22Rv1 (cell line): ENCODE measurements around the gene UBL5.

Experiments used
- H3K27ac ChIP-seq: fragments of 450-650 bp; 2 replicates; pipeline ENCODE4 v1.5.1; 2017
- ZFX ChIP-seq: fragments of 450-650 bp; IDR thresholded peaks from 2 replicates; pipeline ENCODE4 v1.6.1; 2017; ENCODE audit warnings: antibody characterized with exemption, borderline replicate concordance
- TF ChIP-seq, protein P1 (sequence below): fragments of 450-650 bp; IDR thresholded peaks from 2 replicates; pipeline ENCODE4 v1.5.1; 2017; ENCODE audit warnings: mild to moderate bottlenecking

Gene UBL5

DNA sequence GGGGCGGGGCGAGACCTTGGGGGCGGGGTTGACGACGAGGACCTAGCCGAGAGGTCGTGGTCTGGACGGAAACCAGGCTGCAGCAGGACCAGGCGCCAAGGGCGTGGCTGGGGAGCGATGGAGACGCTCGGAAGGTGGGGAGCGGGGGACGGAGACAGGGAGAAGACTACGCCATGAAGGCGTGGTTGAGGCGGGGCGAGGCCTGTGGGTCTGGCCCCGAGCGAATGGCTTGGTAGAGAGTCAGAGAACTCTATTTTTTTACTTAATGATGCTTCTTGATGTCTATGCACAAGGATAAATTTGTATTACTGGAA is 8.2 kb upstream of the UBL5 start:
- peak overlapping the region; percentile 67 for H3K27ac ChIP-seq

GRCh38 chr19:9820034-9820433 is 7.7 kb upstream of the UBL5 start:
- H3K27ac ChIP-seq = peak overlapping the region; percentile 67

More for the DNA sequence above, 8.2 kb upstream of the UBL5 start:
- no peak for TF ChIP-seq ZFX
- TF ChIP-seq, protein P1, sequence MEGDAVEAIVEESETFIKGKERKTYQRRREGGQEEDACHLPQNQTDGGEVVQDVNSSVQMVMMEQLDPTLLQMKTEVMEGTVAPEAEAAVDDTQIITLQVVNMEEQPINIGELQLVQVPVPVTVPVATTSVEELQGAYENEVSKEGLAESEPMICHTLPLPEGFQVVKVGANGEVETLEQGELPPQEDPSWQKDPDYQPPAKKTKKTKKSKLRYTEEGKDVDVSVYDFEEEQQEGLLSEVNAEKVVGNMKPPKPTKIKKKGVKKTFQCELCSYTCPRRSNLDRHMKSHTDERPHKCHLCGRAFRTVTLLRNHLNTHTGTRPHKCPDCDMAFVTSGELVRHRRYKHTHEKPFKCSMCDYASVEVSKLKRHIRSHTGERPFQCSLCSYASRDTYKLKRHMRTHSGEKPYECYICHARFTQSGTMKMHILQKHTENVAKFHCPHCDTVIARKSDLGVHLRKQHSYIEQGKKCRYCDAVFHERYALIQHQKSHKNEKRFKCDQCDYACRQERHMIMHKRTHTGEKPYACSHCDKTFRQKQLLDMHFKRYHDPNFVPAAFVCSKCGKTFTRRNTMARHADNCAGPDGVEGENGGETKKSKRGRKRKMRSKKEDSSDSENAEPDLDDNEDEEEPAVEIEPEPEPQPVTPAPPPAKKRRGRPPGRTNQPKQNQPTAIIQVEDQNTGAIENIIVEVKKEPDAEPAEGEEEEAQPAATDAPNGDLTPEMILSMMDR = no peak

DNA sequence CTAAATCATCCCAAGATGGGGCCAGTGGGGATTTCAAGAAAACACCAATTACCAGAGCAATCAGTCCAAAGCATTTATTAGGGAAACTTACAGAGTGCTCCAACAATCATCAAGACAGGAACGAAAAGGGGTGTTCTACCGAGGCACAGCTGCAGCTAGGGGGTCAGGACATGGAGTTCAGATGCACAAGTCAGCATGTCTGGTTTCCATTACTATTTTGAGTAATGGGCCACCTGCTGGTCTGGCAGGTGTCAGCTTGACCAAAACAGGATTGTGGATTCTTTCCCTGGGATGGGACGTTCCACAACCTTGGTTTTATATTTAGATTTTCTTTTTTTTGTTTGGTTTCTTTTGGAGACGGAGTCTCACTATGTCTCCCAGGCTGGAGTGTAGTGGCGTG is 3.9 kb upstream of the UBL5 start:
- TF ChIP-seq, protein P1 = no peak
- TF ChIP-seq ZFX = no peak
- H3K27ac ChIP-seq = no peak overlapping the region

DNA sequence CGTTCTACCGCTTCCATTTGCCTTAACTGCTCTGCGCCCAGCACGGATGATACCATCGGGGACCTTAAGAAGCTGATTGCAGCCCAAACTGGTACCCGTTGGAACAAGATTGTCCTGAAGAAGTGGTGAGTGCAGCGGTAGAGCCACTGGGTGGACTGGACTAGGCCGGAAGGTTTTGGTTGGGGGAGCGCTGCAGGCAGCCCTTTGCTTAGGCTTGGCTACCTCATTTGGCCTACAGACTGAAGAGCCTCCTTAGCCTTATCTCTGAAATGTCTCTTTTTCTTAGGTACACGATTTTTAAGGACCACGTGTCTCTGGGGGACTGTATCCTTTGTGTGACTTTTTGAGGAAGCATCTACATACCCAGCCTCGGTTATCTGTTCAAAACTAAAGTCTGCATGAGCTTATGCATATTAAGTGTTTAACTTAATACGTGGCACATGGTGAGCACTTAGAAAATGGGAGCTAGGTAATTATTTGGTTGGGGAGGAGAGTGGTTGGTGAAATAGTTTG is 889 bp downstream of the UBL5 start:
- TF ChIP-seq ZFX = no peak
- TF ChIP-seq, protein P1 = no peak

DNA sequence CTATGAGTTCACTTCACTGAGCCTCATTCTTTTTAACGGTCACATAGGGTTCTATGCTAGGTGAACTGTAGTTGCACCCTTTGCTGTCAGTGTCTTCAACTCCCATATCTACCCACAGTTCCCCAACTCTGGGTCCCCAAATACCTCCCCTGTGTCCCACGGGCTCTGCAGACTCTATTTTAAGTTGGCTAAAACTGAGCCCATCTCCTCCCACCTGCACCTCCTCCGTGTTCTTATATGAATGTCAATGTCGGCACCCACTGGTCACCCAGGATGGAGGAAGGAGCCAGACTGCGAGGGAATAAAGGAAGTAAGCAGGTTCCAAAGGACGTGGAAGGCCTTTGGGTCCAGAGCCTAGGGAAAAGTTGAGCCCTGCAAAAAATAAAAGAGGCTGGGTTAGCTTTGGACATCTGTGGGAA is 6.6 kb downstream of the UBL5 start:
- H3K27ac ChIP-seq = peak overlapping the region; percentile 57
- TF ChIP-seq, protein P1 = no peak
- no peak for TF ChIP-seq ZFX

More for the DNA sequence above, 889 bp downstream of the UBL5 start:
- peak overlapping the region; percentile 91; the same call in 1 of the 2 replicates for H3K27ac ChIP-seq

DNA sequence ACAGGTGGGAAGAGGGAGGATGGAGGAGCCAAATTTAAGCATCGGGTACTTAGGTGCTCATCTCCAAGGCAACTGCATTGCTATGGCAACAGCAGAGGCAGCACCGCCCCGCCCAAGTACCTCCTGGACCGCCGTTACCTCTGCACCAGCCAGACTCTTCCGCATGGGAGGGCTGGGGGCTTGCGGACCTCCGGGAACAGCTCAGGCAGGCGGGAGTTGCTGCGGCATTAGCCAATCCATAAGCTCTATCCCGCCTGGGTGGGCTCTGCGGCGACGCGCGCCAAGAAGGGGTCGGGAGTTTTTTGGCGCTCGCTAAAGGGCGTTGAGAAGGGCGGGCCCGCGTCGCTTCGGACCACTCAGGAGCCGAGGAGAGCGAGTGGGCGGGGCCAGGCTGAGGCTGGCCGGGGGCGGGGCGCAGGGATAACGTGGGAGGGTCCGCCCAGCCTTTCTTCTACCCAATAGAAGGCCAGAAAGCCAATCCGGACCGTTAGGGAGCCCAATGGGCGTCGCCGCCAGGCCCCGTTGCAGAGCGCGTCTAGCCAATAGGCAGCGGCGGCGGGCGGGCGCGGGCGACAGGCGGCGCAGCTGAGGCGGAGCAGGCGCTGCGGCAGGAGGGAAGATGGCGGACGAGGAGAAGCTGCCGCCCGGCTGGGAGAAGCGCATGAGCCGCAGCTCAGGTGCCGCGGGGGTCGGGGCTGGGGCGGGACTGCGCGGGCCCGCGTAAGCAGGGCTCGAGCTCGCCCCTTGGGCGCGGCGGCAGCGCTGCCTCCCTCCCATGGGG is 7.2 kb downstream of the UBL5 start, which contains the start of gene PIN1:
TSS of gene PIN1 (plus strand) at position 593 of the 781 bp plus-strand sequence. CDS start at position 620, 27 bp downstream.
- peak within 1 kb of the TSS; percentile 57 for H3K27ac ChIP-seq
- TF ChIP-seq, protein P1 = peak; percentile 69
- TF ChIP-seq ZFX = no peak

- TF ChIP-seq, protein P1 = no peak
- no peak for TF ChIP-seq ZFX
- peak overlapping the region; percentile 57 for H3K27ac ChIP-seq
Observed at GRCh38 chr19:9835507-9835949, 7.8 kb downstream of the UBL5 start.

DNA sequence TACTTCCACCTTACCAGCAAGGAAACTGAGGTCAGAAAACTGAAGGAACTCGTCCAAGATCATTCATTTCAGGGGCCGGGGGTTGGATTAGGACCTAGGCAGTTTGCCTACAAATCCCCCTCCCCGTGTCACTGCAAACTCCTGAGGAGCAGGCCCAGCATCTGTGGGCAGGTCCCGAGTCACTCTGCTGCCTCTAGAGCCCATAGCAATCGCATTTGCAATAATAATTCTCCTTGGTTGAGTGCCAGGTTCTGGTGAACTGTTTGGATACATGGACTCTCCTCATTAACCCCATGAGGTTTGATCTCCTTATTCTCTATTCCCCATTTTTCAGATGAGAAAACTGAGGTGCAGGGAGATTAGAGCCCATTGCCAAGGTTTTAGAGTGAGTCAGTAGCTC is 8.3 kb downstream of the UBL5 start:
- TF ChIP-seq, protein P1 = peak; percentile 8; the same call in 1 of the 2 replicates
- no peak for TF ChIP-seq ZFX

More for the DNA sequence above, 8.3 kb downstream of the UBL5 start:
- peak overlapping the region; percentile 57 for H3K27ac ChIP-seq
